ENCODE results near the gene MAP2K5.

DNA sequence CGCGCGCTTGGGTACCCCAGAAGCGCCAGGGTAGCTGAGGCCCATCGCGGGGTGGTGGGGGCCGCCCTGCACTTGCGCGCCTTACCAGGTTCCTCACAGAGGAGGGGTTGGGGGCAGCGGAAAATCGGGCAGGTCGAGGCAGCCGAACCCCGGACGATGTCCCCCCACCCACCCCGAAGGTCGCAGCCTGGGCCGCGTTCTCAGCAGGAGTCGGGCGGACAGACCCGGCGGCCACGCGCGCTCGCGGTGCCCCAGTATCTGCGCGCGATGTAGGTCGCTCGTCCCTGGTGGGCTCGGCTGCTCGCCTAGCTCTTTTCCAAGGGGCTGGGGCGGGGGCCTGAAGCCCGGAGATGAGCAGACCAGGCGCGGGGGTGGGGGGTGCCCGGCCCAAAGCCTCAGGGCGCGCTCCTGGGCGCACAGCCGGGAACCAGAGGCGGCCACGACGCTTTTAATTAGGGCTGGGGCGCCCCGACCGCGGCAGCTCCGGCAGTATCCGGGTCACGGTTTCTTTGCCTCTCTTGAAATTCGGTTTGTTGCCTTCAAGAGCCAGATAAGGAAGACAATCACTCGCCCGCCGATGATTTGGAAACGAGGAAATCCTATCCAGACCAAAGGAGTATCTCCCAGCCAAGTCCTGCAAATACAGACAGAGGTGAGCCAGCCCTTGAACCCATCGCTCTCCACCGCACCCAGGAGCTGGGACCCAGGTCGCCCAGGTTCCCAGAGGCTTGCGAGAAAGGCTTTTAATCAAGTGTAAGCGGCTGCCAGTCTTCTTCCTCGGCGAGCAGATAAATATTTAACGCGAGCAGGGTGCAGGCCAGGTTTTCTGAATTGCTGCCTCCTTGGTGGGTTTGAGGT is 287.4 kb downstream of the MAP2K5 start:
- no peak for TF ChIP-seq CTCF (IDR thresholded peaks at IDR 0.05)
- TF ChIP-seq JUN (CRISPR knock-in tag; IDR thresholded peaks at IDR 0.05): no peak
- TF ChIP-seq ZNF671 (CRISPR knock-in tag; IDR thresholded peaks at IDR 0.05): no peak
- TF ChIP-seq MAX (CRISPR knock-in tag; IDR thresholded peaks at IDR 0.05): no peak
- TF ChIP-seq SOX15 (CRISPR knock-in tag; IDR thresholded peaks at IDR 0.05): no peak

All from WTC11 (cell line).